Hepatocyte (in vitro differentiated cells): Measurements from ENCODE around the gene OR2H1. TPM values are rescaled to one million over a fixed set of nuclear protein-coding genes. Genes with fewer than 3 reads are reported as not detected.

Experiments
- DNase-seq: peaks from one replicate; pipeline ENCODE4 v3.0.0-alpha.2; 2016; ENCODE audit warnings: low spot score
- H2AFZ ChIP-seq: fragments of 200-600 bp; sonication (generic); 2 replicates; pipeline ENCODE4 v1.6.0; 2016; ENCODE audit warnings: antibody characterized with exemption, mild to moderate bottlenecking
- H3K27ac ChIP-seq: fragments of 200-600 bp; sonication (generic); 2 replicates; pipeline ENCODE4 v1.5.1; 2016; ENCODE audit warnings: mild to moderate bottlenecking
- H3K27me3 ChIP-seq: fragments of 200-600 bp; sonication (generic); 2 replicates; pipeline ENCODE4 v1.6.1; 2016
- H3K36me3 ChIP-seq: fragments of 200-600 bp; sonication (generic); replicated peaks from 2 replicates; pipeline ENCODE4 v1.5.1; 2016; ENCODE audit warnings: low read depth; ENCODE audit not compliant: insufficient read depth
- H3K4me1 ChIP-seq: fragments of 200-600 bp; sonication (generic); 2 replicates; pipeline ENCODE4 v1.5.1; 2016; ENCODE audit warnings: mild to moderate bottlenecking, moderate library complexity; ENCODE audit not compliant: insufficient read depth
- H3K4me2 ChIP-seq: fragments of 200-600 bp; sonication (generic); 2 replicates; pipeline ENCODE4 v1.6.0; 2016
- H3K4me3 ChIP-seq: fragments of 200-600 bp; sonication (generic); 2 replicates; pipeline ENCODE4 v1.5.1; 2016; ENCODE audit warnings: mild to moderate bottlenecking
- H3K79me2 ChIP-seq: fragments of 200-600 bp; sonication (generic); 2 replicates; pipeline ENCODE4 v1.6.0; 2017; ENCODE audit warnings: mild to moderate bottlenecking
- H3K9me2 ChIP-seq: fragments of 200-600 bp; sonication (generic); replicated peaks from 2 replicates; pipeline ENCODE4 v1.6.0; 2017; ENCODE audit warnings: mild to moderate bottlenecking; ENCODE audit not compliant: insufficient read depth
- H3K9me3 ChIP-seq: fragments of 200-600 bp; sonication (generic); 2 replicates; pipeline ENCODE4 v1.5.1; 2016; ENCODE audit warnings: low read depth, mild to moderate bottlenecking
- H4K20me1 ChIP-seq: fragments of 200-600 bp; sonication (generic); 2 replicates; pipeline ENCODE4 v1.6.0; 2016; ENCODE audit warnings: mild to moderate bottlenecking; ENCODE audit not compliant: insufficient read depth, poor library complexity, severe bottlenecking
- CTCF ChIP-seq: fragments of 200-600 bp; sonication (generic); IDR thresholded peaks from 2 replicates; pipeline ENCODE4 v1.5.1; 2016; ENCODE audit warnings: antibody characterized with exemption, mild to moderate bottlenecking; ENCODE audit not compliant: poor library complexity
- EZH2 ChIP-seq: fragments of 200-600 bp; sonication (generic); IDR thresholded peaks from 2 replicates; pipeline ENCODE4 v1.6.1; 2016; ENCODE audit warnings: antibody characterized with exemption, mild to moderate bottlenecking, borderline replicate concordance
- EZH2phosphoT487 ChIP-seq: fragments of 200-600 bp; sonication (generic); IDR thresholded peaks from one replicate; pipeline ENCODE4 v1.6.1; 2018; ENCODE audit warnings: antibody characterized with exemption, mild to moderate bottlenecking, low read depth, moderate library complexity; ENCODE audit not compliant: unreplicated experiment, severe bottlenecking
- WGBS: methylation state at CpG from one replicate; pipeline ENCODE4 v1.1.6; 2016; ENCODE audit warnings: low lambda C conversion rate; ENCODE audit errors: missing lambda C conversion rate; 5-methylcytosine and 5-hydroxymethylcytosine counted together
- polyA plus RNA-seq: library from polyadenylated mRNA; unstranded; fragments of >200 nt; fragmentation: Nextera tagmentation; extraction: Ambion mirVana; gene quantifications from 2 replicates; pipeline ENCODE4 v1.2.1, GENCODE V29; 2016
- total RNA-seq: library from RNA; depleted of rRNA; stranded (reverse); fragments of >200 nt; gene quantifications from 2 replicates; pipeline ENCODE4 v1.2.3, GENCODE V29; 2014

Gene OR2H1
- total and polyA plus RNA-seq, 2 experiments from 2014 or later, result not detected

GRCh38 chr6:29465279-29465678 lies 8.3 kb downstream of the OR2H1 start:
- Histone ChIP-seq H4K20me1 (no peaks in the 10 kb centered on the region), H3K79me2 (no peaks in the 10 kb centered on the region), H3K36me3 (no peaks in the 10 kb centered on the region), H3K27ac (no peak overlapping the region), H3K4me3 (no peak overlapping the region), H3K27me3 (no peaks in the 10 kb centered on the region), H2AFZ (no peak overlapping the region), H3K4me2 (no peak overlapping the region), H3K9me3 (no peaks in the 10 kb centered on the region), H3K9me2 (no peaks in the 10 kb centered on the region), H3K4me1 (no peaks in the 10 kb centered on the region)
- DNase-seq, result no peak
- TF ChIP-seq CTCF (no peak), EZH2phosphoT487 (no peak), EZH2 (no peak)
- 76% methylated on average over 2 of the region's 2 CpGs for WGBS

GRCh38 chr6:29465801-29466200 lies 8.8 kb downstream of the OR2H1 start:
- TF ChIP-seq CTCF, result no peak
- TF ChIP-seq EZH2, result no peak
- no peak for TF ChIP-seq EZH2phosphoT487
- H3K9me3 ChIP-seq, result no peaks in the 10 kb centered on the region

GRCh38 chr6:29466241-29466640 lies 9.3 kb downstream of the OR2H1 start:
- H3K27me3 ChIP-seq, result no peaks in the 10 kb centered on the region
- no peaks in the 10 kb centered on the region for H3K79me2 ChIP-seq
- H3K4me1 ChIP-seq, result no peaks in the 10 kb centered on the region
- no peak overlapping the region for H2AFZ ChIP-seq
- no peaks in the 10 kb centered on the region for H4K20me1 ChIP-seq
- H3K4me2 ChIP-seq, result no peak overlapping the region
- no peak for DNase-seq
- no peak overlapping the region for H3K4me3 ChIP-seq
- TF ChIP-seq EZH2phosphoT487 (no peak), EZH2 (no peak), CTCF (no peak)
- H3K9me2 ChIP-seq, result no peaks in the 10 kb centered on the region
- H3K9me3 ChIP-seq, result no peaks in the 10 kb centered on the region
- WGBS, result 60% methylated on average over 6 of the region's 6 CpGs
- H3K36me3 ChIP-seq, result no peaks in the 10 kb centered on the region
- H3K27ac ChIP-seq, result no peak overlapping the region

More at GRCh38 chr6:29465801-29466200, 8.8 kb downstream of the OR2H1 start:
- Histone ChIP-seq H3K4me1 (no peaks in the 10 kb centered on the region), H3K36me3 (no peaks in the 10 kb centered on the region), H3K4me2 (no peak overlapping the region), H3K27me3 (no peaks in the 10 kb centered on the region), H2AFZ (no peak overlapping the region), H3K79me2 (no peaks in the 10 kb centered on the region), H3K27ac (no peak overlapping the region), H3K4me3 (no peak overlapping the region), H3K9me2 (no peaks in the 10 kb centered on the region), H4K20me1 (no peaks in the 10 kb centered on the region)
- no peak for DNase-seq
- 88% methylated on average over 2 of the region's 2 CpGs for WGBS

- H3K27ac ChIP-seq, result no peak overlapping the region
- no peaks in the 10 kb centered on the region for H3K36me3 ChIP-seq
- H3K79me2 ChIP-seq, result no peaks in the 10 kb centered on the region
- no peak overlapping the region for H3K4me2 ChIP-seq
- no peaks in the 10 kb centered on the region for H3K27me3 ChIP-seq
- no peak for TF ChIP-seq CTCF
- TF ChIP-seq EZH2, result no peak
- no peak for DNase-seq
- H3K4me1 ChIP-seq, result no peaks in the 10 kb centered on the region
- no peak overlapping the region for H3K4me3 ChIP-seq
- no peak overlapping the region for H2AFZ ChIP-seq
- H3K9me2 ChIP-seq, result no peaks in the 10 kb centered on the region
- H3K9me3 ChIP-seq, result no peaks in the 10 kb centered on the region
- WGBS, result 56% methylated on average over 2 of the region's 2 CpGs
- no peaks in the 10 kb centered on the region for H4K20me1 ChIP-seq
Observed at GRCh38 chr6:29474996-29475395, 18.0 kb downstream of the OR2H1 start.
